GM12891 (cell line): Measurements from ENCODE around the gene STAG3.
A peak's percentile ranks its signal among the peaks of the same experiment; 100 is the strongest.
"Not testable (repeated sequence)": the region's sequence is repeated elsewhere in the genome, so short reads cannot be mapped to it uniquely, and the experiment has no call there.

Experiments
- DNase-seq: peaks from one replicate; pipeline ENCODE4 v3.0.0; 2011; ENCODE audit warnings: low spot score; ENCODE audit not compliant: insufficient read length
- FAIRE-seq: peaks from 2 replicates; lab custom pipeline; 2011; peaks lifted over from hg19 to GRCh38; lab: Jason Lieb, UNC
- PAX5 ChIP-seq: IDR thresholded peaks from 2 replicates; pipeline ENCODE4 v1.6.1; 2011; ENCODE audit warnings: low read length, moderate library complexity, mild to moderate bottlenecking; ENCODE audit not compliant: insufficient read depth, severe bottlenecking
- POLR2A ChIP-seq: IDR thresholded peaks from 2 replicates; pipeline ENCODE4 v1.6.1; 2011; ENCODE audit warnings: low read depth, low read length, control low read depth
- POLR2AphosphoS5 ChIP-seq: IDR thresholded peaks from 2 replicates; pipeline ENCODE4 v1.6.1; 2011; ENCODE audit warnings: low read depth, low read length, control low read depth
- POU2F2 ChIP-seq: IDR thresholded peaks from 2 replicates; pipeline ENCODE4 v1.6.1; 2011; ENCODE audit warnings: low read depth, mild to moderate bottlenecking, control low read depth, low read length, moderate library complexity
- SPI1 ChIP-seq: IDR thresholded peaks from 2 replicates; pipeline ENCODE4 v1.6.1; 2011; ENCODE audit warnings: low read depth, low read length, control low read depth
- TAF1 ChIP-seq: IDR thresholded peaks from 2 replicates; pipeline ENCODE4 v1.6.1; 2011; ENCODE audit warnings: low read depth, low read length, control low read depth

STAG3 gene

GRCh38 chr7:100212631-100213286 is 35.0 kb downstream of the STAG3 start:
- TF ChIP-seq POU2F2 (no peak), POLR2A (no peak), SPI1 (no peak), POLR2AphosphoS5 (no peak), PAX5 (no peak), TAF1 (no peak)
- FAIRE-seq = no peak
- DNase-seq = no peak

- FAIRE-seq (no peak), DNase-seq (no peak)
- TF ChIP-seq POLR2AphosphoS5 = no peak
- TF ChIP-seq TAF1 = no peak
- TF ChIP-seq PAX5 = no peak
- TF ChIP-seq SPI1 = no peak
- TF ChIP-seq POU2F2 = no peak
- TF ChIP-seq POLR2A = no peak
Measured at GRCh38 chr7:100213672-100214071, 36.0 kb downstream of the STAG3 start.

- FAIRE-seq = peak; percentile 63
- DNase-seq = not testable (repeated sequence)
Measured at GRCh38 chr7:100214356-100214755, 36.6 kb downstream of the STAG3 start.

- FAIRE-seq (no peak), DNase-seq (no peak)
- TF ChIP-seq POU2F2 = no peak
- no peak for TF ChIP-seq POLR2A
- TF ChIP-seq SPI1 = no peak
- no peak for TF ChIP-seq POLR2AphosphoS5
- TF ChIP-seq TAF1 = no peak
- no peak for TF ChIP-seq PAX5
Measured at GRCh38 chr7:100215895-100216294, 38.2 kb downstream of the STAG3 start.

GRCh38 chr7:100217934-100218333 is 40.2 kb downstream of the STAG3 start:
- DNase-seq, FAIRE-seq: not testable (repeated sequence)

- DNase-seq (no peak), FAIRE-seq (peak; percentile 26)
- TF ChIP-seq POLR2A = peak; percentile 17; the same call in 1 of the 2 replicates
- TF ChIP-seq SPI1 = no peak
Measured at GRCh38 chr7:100219271-100219737, 41.6 kb downstream of the STAG3 start.

- FAIRE-seq = peak; percentile 26
- not testable (repeated sequence) for DNase-seq
Measured at GRCh38 chr7:100219801-100220585, 42.3 kb downstream of the STAG3 start, which contains the start of gene PVRIG. PVRIG (plus strand) TSS chr7:100219949; CDS start chr7:100219971, 22 bp downstream.

GRCh38 chr7:100220586-100221230 is 43.0 kb downstream of the STAG3 start:
- TF ChIP-seq POU2F2 = no peak
- no peak for TF ChIP-seq TAF1
- TF ChIP-seq PAX5 = no peak
- TF ChIP-seq SPI1 = no peak
- no peak for TF ChIP-seq POLR2A
- no peak; the same call in 1 of the 2 replicates for TF ChIP-seq POLR2AphosphoS5
- DNase-seq = no peak
- no peak for FAIRE-seq

- peak; percentile 63 for FAIRE-seq
Measured at GRCh38 chr7:100221231-100221718, 43.6 kb downstream of the STAG3 start.

More at GRCh38 chr7:100221231-100221718, 43.6 kb downstream of the STAG3 start:
- peak; percentile 80 for TF ChIP-seq POLR2AphosphoS5
- no peak for TF ChIP-seq SPI1
- TF ChIP-seq TAF1 = peak; percentile 75; the same call in 1 of the 2 replicates
- TF ChIP-seq POLR2A = peak; percentile 91
- TF ChIP-seq POU2F2 = 0 out of 2 replicates have a peak, but pooled peaks have one; percentile 53
- no peak for TF ChIP-seq PAX5
- peak; percentile 57 for DNase-seq
